ENCODE results near the gene OR7G3. TPM values are rescaled to one million over a fixed set of nuclear protein-coding genes. Genes with fewer than 3 reads are reported as not detected.

The OR7G3 gene
- total and polyA plus RNA-seq, 4 donors: not detected

- no peak for TF ChIP-seq YY1 (IDR thresholded peaks at IDR 0.05)
- no peak for TF ChIP-seq FOXA1 (IDR thresholded peaks at IDR 0.05)
- no peak for TF ChIP-seq FOXA2 (IDR thresholded peaks at IDR 0.05)
Measured at GRCh38 chr19:9132422-9132821, 5.7 kb upstream of the OR7G3 start (continued).

- Histone ChIP-seq H3K27me3 (ENCODE audit: control insufficient read depth in 4 of 4, insufficient read depth in 4 of 4, low read length in 3 of 4) (peaks cover 0 to 3% (median 0%) of the 10 kb centered on the region in 4 donors), H3K9me3 (ENCODE audit: control insufficient read depth in 4 of 4, low read length in 3 of 4) (no peaks in the 10 kb centered on the region), H3K27ac (ENCODE audit: low read depth in 1 of 2, low read length in 2 of 2) (no peak overlapping the region), H3K4me1 (ENCODE audit: control insufficient read depth in 4 of 4, insufficient read depth in 4 of 4, low read length in 3 of 4) (peaks cover 0 to 1% (median 0%) of the 10 kb centered on the region in 4 donors), H3K9ac (ENCODE audit: low read depth in 1 of 2, low read length in 2 of 2) (no peak overlapping the region), H3K4me3 (ENCODE audit: low read depth in 1 of 3, low read length in 3 of 3) (no peak overlapping the region), H3K36me3 (ENCODE audit: control insufficient read depth in 4 of 4, insufficient read depth in 3 of 4, low read depth in 1 of 4, low read length in 3 of 4) (no peaks in the 10 kb centered on the region)
- no peak for DNase-seq (ENCODE audit: low spot score)
- 64% methylated on average over 1 of the region's 1 CpG for WGBS
- TF ChIP-seq REST (IDR thresholded peaks at IDR 0.05) (no peak), RXRA (IDR thresholded peaks at IDR 0.05) (no peak), HNF4A (conservative IDR thresholded peaks at IDR 0.05) (no peak), FOXA1 (IDR thresholded peaks at IDR 0.05) (no peak), GABPA (IDR thresholded peaks at IDR 0.05 in 1 of 2, conservative IDR thresholded peaks at IDR 0.05 in 1 of 2) (no peak), MAX (IDR thresholded peaks at IDR 0.05) (no peak), TAF1 (conservative IDR thresholded peaks at IDR 0.05) (no peak), HNF4G (IDR thresholded peaks at IDR 0.05) (no peak), RAD21 (IDR thresholded peaks at IDR 0.05) (no peak), YY1 (IDR thresholded peaks at IDR 0.05) (no peak), CTCF (IDR thresholded peaks at IDR 0.05; ENCODE audit: low read depth, low read length, missing input control) (no peak), JUND (IDR thresholded peaks at IDR 0.05) (no peak), SP1 (IDR thresholded peaks at IDR 0.05) (no peak), ATF3 (IDR thresholded peaks at IDR 0.05) (no peak), FOXA2 (IDR thresholded peaks at IDR 0.05) (no peak), ZBTB33 (IDR thresholded peaks at IDR 0.05) (no peak), NR2F2 (IDR thresholded peaks at IDR 0.05) (no peak), EGR1 (IDR thresholded peaks at IDR 0.05; ENCODE audit: low read depth in 2 of 2) (no peak)
Measured at GRCh38 chr19:9130965-9131364, 4.2 kb upstream of the OR7G3 start.

Measured in liver (tissue), 9 donors.